Measurements from ENCODE around the gene HSP90B1. TPM values are rescaled to one million over a fixed set of nuclear protein-coding genes. Genes with fewer than 3 reads are reported as not detected.
A peak's percentile ranks its signal among the peaks of the same experiment; 100 is the strongest.

Gene HSP90B1
- polyA plus RNA-seq, 1 of the 3 experiments (the other 2 are of a cell fraction): 420 TPM

DNA sequence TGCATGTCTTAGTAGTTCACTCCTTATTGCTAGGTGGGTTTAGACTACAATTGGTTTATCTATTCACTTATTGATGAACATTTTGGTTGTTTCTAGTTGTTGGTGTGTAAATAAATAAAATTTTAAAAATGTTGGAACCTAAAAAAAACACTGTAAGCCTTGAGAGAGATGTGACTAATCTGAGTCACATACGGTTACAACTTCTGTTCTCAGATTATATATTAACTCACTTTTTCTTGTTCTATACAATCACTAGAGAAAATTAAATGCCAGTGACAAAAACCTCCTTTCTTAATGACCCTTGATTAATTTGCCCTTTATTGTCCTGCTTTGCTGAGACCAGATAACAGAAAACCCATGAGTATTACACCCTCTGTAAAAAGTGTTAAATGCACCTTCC lies 28.4 kb downstream of the HSP90B1 start:
- peaks cover 10 to 18% of the 10 kb centered on the region in 2 experiments for H3K36me3 ChIP-seq (replicated peaks in 1 of 2; ENCODE audit: control insufficient read depth in 1 of 2, insufficient read depth in 2 of 2, low read length in 1 of 2)
- H2AFZ ChIP-seq (ENCODE audit: low read depth): no peak overlapping the region
- WGBS (ENCODE audit: low lambda C conversion rate): 67% methylated on average over 1 of the region's 1 CpG
- H3F3A ChIP-seq (replicated peaks; ENCODE audit: insufficient read depth): peaks cover 23% of the 10 kb centered on the region
- H3K4me3 ChIP-seq (ENCODE audit: low read depth in 2 of 2, low read length in 1 of 2): no peak overlapping the region
- H3K79me2 ChIP-seq (ENCODE audit: insufficient read depth): peaks cover 46% of the 10 kb centered on the region
- TF ChIP-seq RAD21 (IDR thresholded peaks at IDR 0.05; ENCODE audit: low read length): no peak
- TF ChIP-seq, protein P1, sequence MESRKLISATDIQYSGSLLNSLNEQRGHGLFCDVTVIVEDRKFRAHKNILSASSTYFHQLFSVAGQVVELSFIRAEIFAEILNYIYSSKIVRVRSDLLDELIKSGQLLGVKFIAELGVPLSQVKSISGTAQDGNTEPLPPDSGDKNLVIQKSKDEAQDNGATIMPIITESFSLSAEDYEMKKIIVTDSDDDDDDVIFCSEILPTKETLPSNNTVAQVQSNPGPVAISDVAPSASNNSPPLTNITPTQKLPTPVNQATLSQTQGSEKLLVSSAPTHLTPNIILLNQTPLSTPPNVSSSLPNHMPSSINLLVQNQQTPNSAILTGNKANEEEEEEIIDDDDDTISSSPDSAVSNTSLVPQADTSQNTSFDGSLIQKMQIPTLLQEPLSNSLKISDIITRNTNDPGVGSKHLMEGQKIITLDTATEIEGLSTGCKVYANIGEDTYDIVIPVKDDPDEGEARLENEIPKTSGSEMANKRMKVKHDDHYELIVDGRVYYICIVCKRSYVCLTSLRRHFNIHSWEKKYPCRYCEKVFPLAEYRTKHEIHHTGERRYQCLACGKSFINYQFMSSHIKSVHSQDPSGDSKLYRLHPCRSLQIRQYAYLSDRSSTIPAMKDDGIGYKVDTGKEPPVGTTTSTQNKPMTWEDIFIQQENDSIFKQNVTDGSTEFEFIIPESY (IDR thresholded peaks at IDR 0.05; ENCODE audit: borderline replicate concordance, low read depth): no peak
- TF ChIP-seq, protein P2, sequence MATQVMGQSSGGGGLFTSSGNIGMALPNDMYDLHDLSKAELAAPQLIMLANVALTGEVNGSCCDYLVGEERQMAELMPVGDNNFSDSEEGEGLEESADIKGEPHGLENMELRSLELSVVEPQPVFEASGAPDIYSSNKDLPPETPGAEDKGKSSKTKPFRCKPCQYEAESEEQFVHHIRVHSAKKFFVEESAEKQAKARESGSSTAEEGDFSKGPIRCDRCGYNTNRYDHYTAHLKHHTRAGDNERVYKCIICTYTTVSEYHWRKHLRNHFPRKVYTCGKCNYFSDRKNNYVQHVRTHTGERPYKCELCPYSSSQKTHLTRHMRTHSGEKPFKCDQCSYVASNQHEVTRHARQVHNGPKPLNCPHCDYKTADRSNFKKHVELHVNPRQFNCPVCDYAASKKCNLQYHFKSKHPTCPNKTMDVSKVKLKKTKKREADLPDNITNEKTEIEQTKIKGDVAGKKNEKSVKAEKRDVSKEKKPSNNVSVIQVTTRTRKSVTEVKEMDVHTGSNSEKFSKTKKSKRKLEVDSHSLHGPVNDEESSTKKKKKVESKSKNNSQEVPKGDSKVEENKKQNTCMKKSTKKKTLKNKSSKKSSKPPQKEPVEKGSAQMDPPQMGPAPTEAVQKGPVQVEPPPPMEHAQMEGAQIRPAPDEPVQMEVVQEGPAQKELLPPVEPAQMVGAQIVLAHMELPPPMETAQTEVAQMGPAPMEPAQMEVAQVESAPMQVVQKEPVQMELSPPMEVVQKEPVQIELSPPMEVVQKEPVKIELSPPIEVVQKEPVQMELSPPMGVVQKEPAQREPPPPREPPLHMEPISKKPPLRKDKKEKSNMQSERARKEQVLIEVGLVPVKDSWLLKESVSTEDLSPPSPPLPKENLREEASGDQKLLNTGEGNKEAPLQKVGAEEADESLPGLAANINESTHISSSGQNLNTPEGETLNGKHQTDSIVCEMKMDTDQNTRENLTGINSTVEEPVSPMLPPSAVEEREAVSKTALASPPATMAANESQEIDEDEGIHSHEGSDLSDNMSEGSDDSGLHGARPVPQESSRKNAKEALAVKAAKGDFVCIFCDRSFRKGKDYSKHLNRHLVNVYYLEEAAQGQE (IDR thresholded peaks at IDR 0.05; ENCODE audit: low read depth, low read length): no peak
- TF ChIP-seq RFX5 (IDR thresholded peaks at IDR 0.05; ENCODE audit: low read length): no peak
- TF ChIP-seq ELF1 (IDR thresholded peaks at IDR 0.05): no peak
- no peak for DNase-seq
- peaks cover 8 to 13% of the 10 kb centered on the region in 2 experiments; a peak in 3 of 4 replicates for H3K4me1 ChIP-seq (ENCODE audit: control insufficient read depth in 1 of 2, insufficient read depth in 2 of 2, low read depth in 1 of 2, low read length in 1 of 2)
- no peaks in the 10 kb centered on the region for H3K27me3 ChIP-seq (ENCODE audit: insufficient read depth)
- peak overlapping the region; percentile 16 to 44; a peak in 1 of 4 replicates for H3K27ac ChIP-seq (ENCODE audit: low read depth in 2 of 2, low read length in 1 of 2)
- CTCF ChIA-PET: interaction anchor here (2.7 kb wide), 1 partner anchor 150 kb away, joined by 10 read pairs; no protein-coding TSS in a partner anchor
- no peaks in the 10 kb centered on the region for H3K9me2 ChIP-seq
- POLR2A ChIA-PET: no interaction called here
- no peaks in the 10 kb centered on the region for H4K20me1 ChIP-seq (ENCODE audit: insufficient read depth)
- no peak overlapping the region for H3K9ac ChIP-seq
- H3K4me2 ChIP-seq: no peak overlapping the region
- H3K9me3 ChIP-seq: no peaks in the 10 kb centered on the region

DNA sequence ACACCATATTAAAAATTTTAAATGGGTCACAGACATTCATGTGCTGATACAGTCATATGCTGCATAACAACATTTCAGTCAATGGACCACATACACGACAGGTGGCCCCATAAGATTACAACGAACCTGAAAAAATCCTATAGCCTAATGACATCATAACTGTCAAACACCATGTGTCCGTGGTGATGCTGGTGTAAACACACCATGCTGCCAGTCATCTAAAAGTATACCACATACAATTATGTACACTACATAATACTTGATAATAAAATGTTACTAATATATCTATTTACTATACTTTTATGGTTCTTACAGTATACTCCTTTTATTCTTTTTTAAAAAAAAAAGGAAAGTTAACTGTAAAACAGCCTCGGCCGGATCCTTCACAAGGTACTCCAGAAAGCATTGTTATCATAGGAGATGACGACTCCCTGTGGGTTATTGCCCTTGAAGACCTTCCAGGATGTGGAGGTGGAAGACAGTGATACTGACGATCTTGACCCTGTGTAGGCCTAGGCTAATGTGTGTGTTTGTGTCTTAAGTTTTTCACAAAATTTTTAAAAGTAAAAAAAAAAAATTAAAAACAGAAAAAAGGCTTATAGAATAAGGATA lies 30.5 kb downstream of the HSP90B1 start:
- WGBS (ENCODE audit: low lambda C conversion rate): 82% methylated on average over 7 of the region's 7 CpGs
- Histone ChIP-seq H3K4me2 (no peak overlapping the region), H3K9me2 (no peaks in the 10 kb centered on the region), H3K4me1 (ENCODE audit: control insufficient read depth in 1 of 2, insufficient read depth in 2 of 2, low read depth in 1 of 2, low read length in 1 of 2) (peaks cover 8 to 12% of the 10 kb centered on the region in 2 experiments), H2AFZ (ENCODE audit: low read depth) (no peak overlapping the region), H3K79me2 (ENCODE audit: insufficient read depth) (peaks cover 45% of the 10 kb centered on the region), H3K27me3 (ENCODE audit: insufficient read depth) (no peaks in the 10 kb centered on the region), H3F3A (replicated peaks; ENCODE audit: insufficient read depth) (peaks cover 26% of the 10 kb centered on the region), H3K9ac (no peak overlapping the region), H3K4me3 (ENCODE audit: low read depth in 2 of 2, low read length in 1 of 2) (no peak overlapping the region), H3K27ac (ENCODE audit: low read depth in 2 of 2, low read length in 1 of 2) (no peak overlapping the region), H3K36me3 (replicated peaks in 1 of 2; ENCODE audit: control insufficient read depth in 1 of 2, insufficient read depth in 2 of 2, low read length in 1 of 2) (peaks cover 0 to 3% of the 10 kb centered on the region in 2 experiments), H3K9me3 (no peaks in the 10 kb centered on the region), H4K20me1 (ENCODE audit: insufficient read depth) (no peaks in the 10 kb centered on the region)
- DNase-seq: no peak
- TF ChIP-seq, protein P3, sequence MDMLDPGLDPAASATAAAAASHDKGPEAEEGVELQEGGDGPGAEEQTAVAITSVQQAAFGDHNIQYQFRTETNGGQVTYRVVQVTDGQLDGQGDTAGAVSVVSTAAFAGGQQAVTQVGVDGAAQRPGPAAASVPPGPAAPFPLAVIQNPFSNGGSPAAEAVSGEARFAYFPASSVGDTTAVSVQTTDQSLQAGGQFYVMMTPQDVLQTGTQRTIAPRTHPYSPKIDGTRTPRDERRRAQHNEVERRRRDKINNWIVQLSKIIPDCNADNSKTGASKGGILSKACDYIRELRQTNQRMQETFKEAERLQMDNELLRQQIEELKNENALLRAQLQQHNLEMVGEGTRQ (IDR thresholded peaks at IDR 0.05; ENCODE audit: borderline replicate concordance, low read depth, low read length): no peak
- ChIA-PET CTCF (interaction anchor here (0.9 to 1.6 kb wide), 2 partner anchors 46 to 83 kb away, joined by 3 to 5 read pairs; no protein-coding TSS in a partner anchor), POLR2A (no interaction called here)
